ENCODE results near the gene SUFU. TPM values are rescaled to one million over a fixed set of nuclear protein-coding genes. Genes with fewer than 3 reads are reported as not detected.

The SUFU gene
- total RNA-seq, 1 experiment from 2014 or later, result 6.3 TPM

DNA sequence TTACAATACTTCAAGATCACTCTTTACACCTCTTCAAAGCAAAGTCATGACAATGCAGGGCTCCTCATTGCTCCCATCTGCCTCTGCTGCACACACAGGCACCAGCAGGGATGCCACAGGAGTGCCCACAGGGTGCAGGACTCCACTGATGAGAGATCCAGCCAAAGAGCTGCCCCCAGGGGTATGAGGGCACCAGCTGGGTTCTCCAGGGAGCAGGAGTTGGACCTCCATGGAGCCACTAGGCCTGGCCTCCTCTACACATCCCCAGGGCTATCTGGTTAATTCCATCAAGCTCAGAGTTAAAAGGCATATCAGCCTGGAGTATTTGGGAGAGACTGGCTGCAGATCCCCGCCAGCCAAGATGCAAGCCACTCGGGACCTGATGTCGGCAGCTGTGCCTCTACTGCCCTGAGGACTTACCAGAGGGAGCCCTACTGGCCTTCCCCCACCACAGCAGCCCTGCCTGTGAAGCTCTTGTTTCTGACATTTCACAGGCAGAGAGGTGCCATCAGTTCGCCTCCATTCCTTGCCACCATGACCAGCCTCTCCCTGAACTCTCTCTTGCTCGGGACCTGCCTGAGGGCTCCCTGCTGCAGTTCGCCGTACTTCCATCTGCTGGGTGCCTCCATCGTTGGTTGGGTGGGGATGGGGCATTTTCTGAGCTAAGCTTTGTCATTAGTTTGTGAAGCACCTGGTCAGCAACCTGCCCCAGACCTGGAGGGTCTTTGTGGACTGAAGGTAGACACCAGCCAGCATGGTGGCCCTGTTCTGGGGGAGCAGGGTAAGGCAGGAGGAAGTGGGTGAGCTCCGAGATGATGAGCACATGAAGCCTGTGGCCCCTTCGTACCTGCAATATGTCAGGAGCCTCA lies 128.0 kb downstream of the SUFU start:
- Mint-ChIP-seq H3K9me3 (ENCODE audit: unreplicated experiment) (no peaks in the 10 kb centered on the region), H3K4me3 (ENCODE audit: unreplicated experiment) (no peak overlapping the region), H3K4me1 (ENCODE audit: insufficient read depth, unreplicated experiment) (peaks cover 45% of the 10 kb centered on the region), H3K27ac (ENCODE audit: low read depth, unreplicated experiment) (peak overlapping the region; percentile 20), H3K36me3 (ENCODE audit: insufficient read depth, unreplicated experiment) (no peaks in the 10 kb centered on the region), H3K27me3 (ENCODE audit: insufficient read depth, unreplicated experiment) (no peaks in the 10 kb centered on the region)
- POLR2A ChIA-PET, result interaction anchor here (0.6 to 1.7 kb wide), 3 partner anchors 10 to 112 kb away, joined by 3 to 8 read pairs (median 3); partner anchors contain the start of gene WBP1L
- CTCF ChIA-PET, result interaction anchor here (0.7 kb wide), 1 partner anchor 461 kb away, joined by 3 read pairs; no protein-coding TSS in a partner anchor
- no peak for DNase-seq (ENCODE audit: unreplicated experiment)
- BruUV-seq (replicated peaks), result no TSS peak
- no peak for TF ChIP-seq CTCF (IDR thresholded peaks at IDR 0.05; ENCODE audit: unreplicated experiment)
- intact Hi-C loops (cut with micrococcal nuclease), result no loop called here

DNA sequence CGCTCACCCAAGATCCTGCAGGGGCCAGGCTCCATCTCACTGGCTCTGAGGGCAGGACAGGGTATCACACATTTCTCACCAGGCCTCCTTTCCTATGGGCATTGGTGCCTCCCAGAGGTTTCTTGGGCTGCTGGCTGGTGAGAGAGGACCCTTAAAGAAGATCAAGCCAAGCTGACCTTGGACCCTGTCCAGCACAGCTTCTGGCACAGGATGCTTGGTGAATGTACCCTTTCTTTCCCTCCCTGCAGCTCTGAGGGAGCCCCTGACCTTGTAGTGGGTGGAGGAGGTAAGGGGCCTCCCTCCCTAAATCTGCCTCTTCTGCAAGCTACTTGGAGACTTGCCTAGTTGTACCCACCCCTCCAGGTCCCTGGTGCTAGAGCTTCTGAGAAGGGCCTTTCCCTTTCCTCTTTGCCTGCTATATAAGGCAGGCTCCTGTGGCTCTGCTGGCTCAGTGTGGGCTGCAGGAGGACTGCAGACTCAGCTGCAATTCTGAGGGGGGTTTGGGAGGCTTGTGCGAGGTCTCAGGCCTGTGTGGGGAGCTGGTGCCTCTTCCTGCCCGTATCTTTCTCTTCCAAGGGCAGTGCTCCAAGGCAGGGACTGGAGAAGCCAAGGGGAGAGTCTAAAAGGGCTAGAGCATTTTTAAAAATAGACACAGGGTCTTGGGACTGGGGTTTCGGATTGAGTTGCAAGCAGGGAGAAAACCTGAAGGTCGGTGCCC lies 128.8 kb downstream of the SUFU start:
- intact Hi-C loops (cut with micrococcal nuclease), result no loop called here
- TF ChIP-seq CTCF (IDR thresholded peaks at IDR 0.05; ENCODE audit: unreplicated experiment), result no peak
- CTCF ChIA-PET, result interaction anchor here (0.6 to 0.7 kb wide), 2 partner anchors 33 to 461 kb away, joined by 3 read pairs; no protein-coding TSS in a partner anchor
- BruUV-seq (replicated peaks), result no TSS peak
- H3K4me3 Mint-ChIP-seq (ENCODE audit: unreplicated experiment), result no peak overlapping the region
- H3K4me1 Mint-ChIP-seq (ENCODE audit: insufficient read depth, unreplicated experiment), result peaks cover 44% of the 10 kb centered on the region
- H3K27ac Mint-ChIP-seq (ENCODE audit: low read depth, unreplicated experiment), result peak overlapping the region; percentile 12
- H3K36me3 Mint-ChIP-seq (ENCODE audit: insufficient read depth, unreplicated experiment), result no peaks in the 10 kb centered on the region
- no peak for DNase-seq (ENCODE audit: unreplicated experiment)
- H3K27me3 Mint-ChIP-seq (ENCODE audit: insufficient read depth, unreplicated experiment), result no peaks in the 10 kb centered on the region
- H3K9me3 Mint-ChIP-seq (ENCODE audit: unreplicated experiment), result no peaks in the 10 kb centered on the region
- POLR2A ChIA-PET, result interaction anchor here (0.6 to 1.7 kb wide), 3 partner anchors 9 to 111 kb away, joined by 3 to 8 read pairs (median 3); partner anchors contain the start of gene WBP1L

DNA sequence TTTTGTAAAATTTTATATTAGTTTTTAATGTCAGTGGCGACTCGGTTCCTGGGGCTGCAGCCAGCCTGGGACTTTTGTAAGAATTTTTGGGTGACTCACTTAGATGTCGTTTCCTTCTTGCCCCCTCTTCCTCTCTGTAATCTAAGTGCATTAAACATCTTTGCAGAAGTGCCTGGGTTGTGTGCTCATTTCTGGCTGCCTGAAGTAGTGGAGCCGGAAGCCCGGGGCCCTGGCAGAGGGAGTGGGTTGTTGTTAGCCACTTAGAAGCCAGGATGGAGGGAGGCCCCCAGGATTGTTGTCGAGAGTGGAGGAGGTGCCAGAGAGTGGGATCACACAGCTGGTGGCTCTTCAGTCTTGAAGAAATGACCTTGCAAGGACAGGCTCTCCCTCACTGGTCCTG lies 129.5 kb downstream of the SUFU start:
- Mint-ChIP-seq H3K27ac (ENCODE audit: low read depth, unreplicated experiment) (peak overlapping the region; percentile 12), H3K36me3 (ENCODE audit: insufficient read depth, unreplicated experiment) (no peaks in the 10 kb centered on the region), H3K9me3 (ENCODE audit: unreplicated experiment) (no peaks in the 10 kb centered on the region), H3K27me3 (ENCODE audit: insufficient read depth, unreplicated experiment) (no peaks in the 10 kb centered on the region), H3K4me1 (ENCODE audit: insufficient read depth, unreplicated experiment) (peaks cover 38% of the 10 kb centered on the region), H3K4me3 (ENCODE audit: unreplicated experiment) (no peak overlapping the region)
- intact Hi-C loops (cut with micrococcal nuclease), result no loop called here
- TF ChIP-seq CTCF (IDR thresholded peaks at IDR 0.05; ENCODE audit: unreplicated experiment), result no peak
- ChIA-PET CTCF (interaction anchor here (0.6 kb wide), 1 partner anchor 136 kb away, joined by 3 read pairs; no protein-coding TSS in a partner anchor), POLR2A (interaction anchor here (1.7 kb wide), 1 partner anchor 8 kb away, joined by 8 read pairs; no protein-coding TSS in a partner anchor)
- BruUV-seq (replicated peaks), result no TSS peak
- DNase-seq (ENCODE audit: unreplicated experiment), result peak; percentile 38

- Mint-ChIP-seq H3K36me3 (ENCODE audit: insufficient read depth, unreplicated experiment) (no peaks in the 10 kb centered on the region), H3K4me3 (ENCODE audit: unreplicated experiment) (no peak overlapping the region), H3K4me1 (ENCODE audit: insufficient read depth, unreplicated experiment) (peaks cover 33% of the 10 kb centered on the region), H3K27me3 (ENCODE audit: insufficient read depth, unreplicated experiment) (no peaks in the 10 kb centered on the region), H3K27ac (ENCODE audit: low read depth, unreplicated experiment) (no peak overlapping the region), H3K9me3 (ENCODE audit: unreplicated experiment) (no peaks in the 10 kb centered on the region)
- intact Hi-C loops (cut with micrococcal nuclease), result no loop called here
- ChIA-PET POLR2A (no interaction called here), CTCF (interaction anchor here (0.6 kb wide), 1 partner anchor 136 kb away, joined by 3 read pairs; no protein-coding TSS in a partner anchor)
- no TSS peak for BruUV-seq (replicated peaks)
- DNase-seq (ENCODE audit: unreplicated experiment), result no peak
- TF ChIP-seq CTCF (IDR thresholded peaks at IDR 0.05; ENCODE audit: unreplicated experiment), result no peak
These were observed 130.1 kb downstream of the SUFU start for GRCh38 chr10:102633848-102634247.
